Measurements from ENCODE around the gene PIP5K1C. TPM values are rescaled to one million over a fixed set of nuclear protein-coding genes. Genes with fewer than 3 reads are reported as not detected.

The PIP5K1C gene
- total RNA-seq, 1 donor from 2014 or later: 26.5 TPM

DNA sequence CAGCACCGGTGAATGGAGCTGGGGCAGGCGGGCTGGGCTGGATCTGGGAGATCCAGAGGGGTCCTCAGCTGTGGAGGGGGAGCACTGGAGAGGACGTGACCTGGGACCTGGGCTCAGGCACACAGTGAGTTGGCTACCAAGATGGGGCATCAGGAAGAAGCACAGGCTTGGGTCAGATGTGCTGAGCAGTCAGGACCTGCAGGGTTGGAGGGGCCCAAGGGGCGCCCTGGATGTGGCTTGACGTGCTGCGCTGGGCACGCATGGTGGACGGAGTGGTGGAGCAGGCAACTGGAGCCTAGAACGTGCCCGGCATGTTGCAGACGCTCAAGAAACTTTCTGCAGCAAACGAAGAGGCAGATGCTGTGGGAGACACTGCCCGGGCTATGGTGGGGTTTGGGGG lies 20.7 kb downstream of the PIP5K1C start:
- H3K27me3 ChIP-seq (ENCODE audit: control insufficient read depth, insufficient read depth, low read length): no peaks in the 10 kb centered on the region
- no peak for DNase-seq (ENCODE audit: low read depth)
- TF ChIP-seq, protein P1, sequence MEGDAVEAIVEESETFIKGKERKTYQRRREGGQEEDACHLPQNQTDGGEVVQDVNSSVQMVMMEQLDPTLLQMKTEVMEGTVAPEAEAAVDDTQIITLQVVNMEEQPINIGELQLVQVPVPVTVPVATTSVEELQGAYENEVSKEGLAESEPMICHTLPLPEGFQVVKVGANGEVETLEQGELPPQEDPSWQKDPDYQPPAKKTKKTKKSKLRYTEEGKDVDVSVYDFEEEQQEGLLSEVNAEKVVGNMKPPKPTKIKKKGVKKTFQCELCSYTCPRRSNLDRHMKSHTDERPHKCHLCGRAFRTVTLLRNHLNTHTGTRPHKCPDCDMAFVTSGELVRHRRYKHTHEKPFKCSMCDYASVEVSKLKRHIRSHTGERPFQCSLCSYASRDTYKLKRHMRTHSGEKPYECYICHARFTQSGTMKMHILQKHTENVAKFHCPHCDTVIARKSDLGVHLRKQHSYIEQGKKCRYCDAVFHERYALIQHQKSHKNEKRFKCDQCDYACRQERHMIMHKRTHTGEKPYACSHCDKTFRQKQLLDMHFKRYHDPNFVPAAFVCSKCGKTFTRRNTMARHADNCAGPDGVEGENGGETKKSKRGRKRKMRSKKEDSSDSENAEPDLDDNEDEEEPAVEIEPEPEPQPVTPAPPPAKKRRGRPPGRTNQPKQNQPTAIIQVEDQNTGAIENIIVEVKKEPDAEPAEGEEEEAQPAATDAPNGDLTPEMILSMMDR (IDR thresholded peaks at IDR 0.05; ENCODE audit: insufficient read depth, low read length, poor library complexity, severe bottlenecking): no peak
- peaks cover 2% of the 10 kb centered on the region for H3K36me3 ChIP-seq (ENCODE audit: control insufficient read depth, insufficient read depth, low read length)
- H3K4me3 ChIP-seq (ENCODE audit: low read depth, low read length): no peak overlapping the region

DNA sequence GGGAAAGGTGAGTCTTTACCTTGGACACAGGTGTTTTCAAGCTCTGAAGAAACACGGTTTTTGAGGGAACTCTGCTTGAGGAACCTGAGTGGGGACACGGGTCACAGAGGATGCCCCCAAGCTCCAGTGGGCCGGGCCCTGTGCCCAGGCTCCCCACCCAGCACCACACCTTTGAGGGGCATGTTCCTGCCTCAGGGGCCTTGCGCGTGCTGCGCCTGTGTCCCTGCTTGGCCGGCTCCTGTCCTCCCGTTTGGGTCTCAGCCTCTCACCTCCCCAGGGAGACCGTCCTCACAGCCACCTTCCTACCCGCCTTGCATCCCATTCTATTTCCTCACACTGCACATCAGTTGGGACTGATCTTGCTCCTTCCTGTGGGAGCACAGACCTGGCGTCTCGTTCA lies 21.1 kb downstream of the PIP5K1C start:
- no peaks in the 10 kb centered on the region for H3K36me3 ChIP-seq (ENCODE audit: control insufficient read depth, insufficient read depth, low read length)
- DNase-seq (ENCODE audit: low read depth): no peak
- H3K4me3 ChIP-seq (ENCODE audit: low read depth, low read length): no peak overlapping the region
- TF ChIP-seq, protein P1 (IDR thresholded peaks at IDR 0.05; ENCODE audit: insufficient read depth, low read length, poor library complexity, severe bottlenecking): no peak
- H3K27me3 ChIP-seq (ENCODE audit: control insufficient read depth, insufficient read depth, low read length): no peaks in the 10 kb centered on the region

DNA sequence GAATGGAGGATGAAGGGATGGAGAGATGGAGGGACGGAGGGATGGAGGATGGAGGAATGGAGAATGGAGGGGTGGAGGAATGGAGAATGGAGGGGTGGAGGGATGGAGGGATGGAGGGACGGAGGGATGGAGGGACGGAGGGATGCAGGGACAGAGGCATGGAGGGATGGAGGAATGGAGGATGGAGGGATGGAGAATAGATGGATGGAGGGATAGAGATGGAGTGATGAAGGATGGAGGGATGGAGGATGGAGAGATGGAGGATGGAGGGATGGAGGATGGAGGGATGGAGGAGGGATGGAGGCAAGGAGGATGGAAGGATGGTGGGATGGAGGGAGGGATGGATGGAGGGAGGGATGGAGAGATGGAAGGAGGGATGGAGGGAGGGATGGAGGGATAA lies 22.1 kb downstream of the PIP5K1C start:
- DNase-seq (ENCODE audit: low read depth): no peak
- TF ChIP-seq, protein P1 (IDR thresholded peaks at IDR 0.05; ENCODE audit: insufficient read depth, low read length, poor library complexity, severe bottlenecking): no peak
- H3K27me3 ChIP-seq (ENCODE audit: control insufficient read depth, insufficient read depth, low read length): no peaks in the 10 kb centered on the region
- H3K36me3 ChIP-seq (ENCODE audit: control insufficient read depth, insufficient read depth, low read length): no peaks in the 10 kb centered on the region
- no peak overlapping the region for H3K4me3 ChIP-seq (ENCODE audit: low read depth, low read length)

DNA sequence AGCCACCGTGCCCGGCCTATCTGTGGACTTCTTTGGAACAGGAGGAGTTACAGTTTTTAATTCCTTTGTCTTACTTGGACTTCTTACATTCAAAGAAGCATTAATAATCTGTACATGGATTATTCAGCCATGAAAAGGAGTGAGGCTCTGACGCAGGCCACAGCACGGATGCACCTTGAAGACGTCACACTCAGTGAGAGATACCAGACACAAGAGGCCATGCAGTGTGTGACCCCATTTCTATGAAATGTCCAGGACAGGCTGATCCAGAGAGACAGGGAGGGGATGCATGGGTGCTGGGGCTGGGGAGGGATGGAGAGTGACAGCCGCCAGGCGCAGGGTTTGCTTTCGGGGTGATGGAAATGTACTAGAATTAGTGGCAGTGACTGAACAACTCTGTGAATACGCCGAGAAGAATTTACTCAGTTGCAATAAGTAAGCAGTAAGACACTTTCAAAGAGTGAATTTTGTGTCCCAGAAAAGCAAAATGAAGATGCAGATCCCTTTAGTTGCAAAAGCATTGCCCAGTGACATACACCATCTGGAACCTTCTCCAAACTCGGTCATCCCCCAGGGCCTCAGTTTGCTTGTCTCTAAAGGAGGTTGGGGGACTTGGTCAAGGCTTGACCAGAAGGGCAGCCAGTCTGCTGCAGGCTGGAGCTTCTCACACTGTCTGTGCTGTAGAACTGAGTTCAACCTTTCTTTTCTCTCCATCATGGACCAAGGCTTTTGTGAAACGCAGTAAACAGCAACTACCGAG lies 25.3 kb downstream of the PIP5K1C start:
- no peaks in the 10 kb centered on the region for H3K36me3 ChIP-seq (ENCODE audit: control insufficient read depth, insufficient read depth, low read length)
- TF ChIP-seq, protein P1 (IDR thresholded peaks at IDR 0.05; ENCODE audit: insufficient read depth, low read length, poor library complexity, severe bottlenecking): no peak
- H3K27me3 ChIP-seq (ENCODE audit: control insufficient read depth, insufficient read depth, low read length): no peaks in the 10 kb centered on the region
- no peak overlapping the region for H3K4me3 ChIP-seq (ENCODE audit: low read depth, low read length)
- no peak for DNase-seq (ENCODE audit: low read depth)

DNA sequence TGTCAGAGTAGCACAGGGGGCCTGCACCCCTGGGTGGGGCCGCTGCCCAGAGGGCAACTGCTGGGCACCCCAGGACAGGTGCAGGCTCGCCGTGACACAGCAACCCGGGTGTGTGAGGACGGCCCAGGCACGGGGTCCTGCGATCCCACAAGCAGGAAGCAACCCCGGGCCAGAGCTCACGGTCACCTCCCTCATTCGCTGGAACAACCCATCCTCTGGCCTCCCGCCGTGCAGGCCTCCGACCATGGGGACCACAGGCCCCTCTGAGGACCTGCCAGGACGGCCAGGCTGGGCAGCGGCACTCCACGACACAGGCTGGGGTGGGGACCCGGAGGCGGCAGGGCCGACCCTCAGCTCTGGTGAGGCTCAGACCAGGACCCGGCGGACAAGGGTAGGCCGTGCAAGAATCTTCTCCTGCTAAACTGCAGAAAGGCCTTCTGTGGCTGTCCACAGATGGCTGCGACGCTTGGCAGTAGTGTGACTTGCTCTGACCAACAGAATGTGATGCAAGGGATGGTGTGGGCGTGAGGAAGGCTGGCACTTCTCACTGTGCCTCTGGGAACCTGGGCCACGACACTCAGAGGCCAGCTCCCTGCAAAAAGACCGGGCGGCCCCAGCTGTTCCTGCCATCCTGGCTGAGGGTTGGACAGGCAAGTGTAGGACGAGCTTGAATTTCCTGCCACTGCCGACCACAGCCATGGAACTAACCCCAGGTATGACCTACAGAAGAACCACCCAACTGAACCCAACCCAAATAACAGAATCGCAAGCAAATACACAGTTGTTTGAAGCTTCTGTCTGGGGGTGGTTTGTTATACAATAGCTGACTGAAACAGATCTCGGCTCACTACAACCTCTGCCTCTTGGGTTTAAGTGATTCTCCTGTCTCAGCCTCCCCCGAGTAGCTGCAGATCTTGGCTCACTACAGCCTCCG lies 26.5 kb downstream of the PIP5K1C start:
- no peak for DNase-seq (ENCODE audit: low read depth)
- no peaks in the 10 kb centered on the region for H3K36me3 ChIP-seq (ENCODE audit: control insufficient read depth, insufficient read depth, low read length)
- no peak overlapping the region for H3K4me3 ChIP-seq (ENCODE audit: low read depth, low read length)
- TF ChIP-seq, protein P1 (IDR thresholded peaks at IDR 0.05; ENCODE audit: insufficient read depth, low read length, poor library complexity, severe bottlenecking): no peak
- H3K27me3 ChIP-seq (ENCODE audit: control insufficient read depth, insufficient read depth, low read length): no peaks in the 10 kb centered on the region

Data from kidney epithelial cell (primary cell).